ENCODE measurements around the gene GLP2R.

GLP2R gene

DNA sequence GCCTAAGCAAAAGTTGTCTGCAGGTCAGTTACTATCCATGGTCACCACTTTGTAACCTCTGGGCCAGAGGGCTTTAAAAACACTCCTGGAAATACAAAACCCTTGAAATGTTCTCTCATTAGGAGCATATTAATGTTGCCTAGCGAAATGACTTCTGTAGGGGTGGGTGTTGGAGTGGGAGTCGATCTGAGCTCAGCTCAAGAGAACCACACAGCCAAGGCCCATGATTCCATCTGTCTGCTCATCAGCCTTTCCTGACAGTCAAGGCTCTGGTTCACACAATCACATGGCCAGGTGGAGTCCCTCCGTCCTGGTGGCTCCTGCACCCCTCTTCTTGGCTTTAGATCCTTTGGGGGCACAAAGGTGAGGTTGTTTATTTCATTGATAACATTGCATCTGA lies 52.6 kb downstream of the GLP2R start:
- Histone ChIP-seq H3K9me3 (replicated peaks; ENCODE audit: insufficient read depth, low read length) (no peaks in the 10 kb centered on the region), H3K4me2 (ENCODE audit: low read depth, low read length) (no peak overlapping the region), H3K27me3 (replicated peaks; ENCODE audit: insufficient read depth, low read length) (peaks cover 21% of the 10 kb centered on the region), H3K4me3 (ENCODE audit: low read length) (no peak overlapping the region), H3K36me3 (replicated peaks; ENCODE audit: insufficient read depth, low read length) (no peaks in the 10 kb centered on the region), H3K9me2 (replicated peaks; ENCODE audit: insufficient read depth, low read length) (no peaks in the 10 kb centered on the region), H4K20me1 (ENCODE audit: insufficient read depth, low read length) (no peaks in the 10 kb centered on the region), H3K9ac (ENCODE audit: low read length) (no peak overlapping the region), H3K4me1 (ENCODE audit: low read length) (no peaks in the 10 kb centered on the region), H3F3A (ENCODE audit: insufficient read depth, low read length) (no peaks in the 10 kb centered on the region), H3K79me2 (ENCODE audit: low read length) (no peaks in the 10 kb centered on the region), H3K27ac (ENCODE audit: low read length) (no peak overlapping the region), H2AFZ (ENCODE audit: low read length) (no peak overlapping the region)
- TF ChIP-seq, protein P1, sequence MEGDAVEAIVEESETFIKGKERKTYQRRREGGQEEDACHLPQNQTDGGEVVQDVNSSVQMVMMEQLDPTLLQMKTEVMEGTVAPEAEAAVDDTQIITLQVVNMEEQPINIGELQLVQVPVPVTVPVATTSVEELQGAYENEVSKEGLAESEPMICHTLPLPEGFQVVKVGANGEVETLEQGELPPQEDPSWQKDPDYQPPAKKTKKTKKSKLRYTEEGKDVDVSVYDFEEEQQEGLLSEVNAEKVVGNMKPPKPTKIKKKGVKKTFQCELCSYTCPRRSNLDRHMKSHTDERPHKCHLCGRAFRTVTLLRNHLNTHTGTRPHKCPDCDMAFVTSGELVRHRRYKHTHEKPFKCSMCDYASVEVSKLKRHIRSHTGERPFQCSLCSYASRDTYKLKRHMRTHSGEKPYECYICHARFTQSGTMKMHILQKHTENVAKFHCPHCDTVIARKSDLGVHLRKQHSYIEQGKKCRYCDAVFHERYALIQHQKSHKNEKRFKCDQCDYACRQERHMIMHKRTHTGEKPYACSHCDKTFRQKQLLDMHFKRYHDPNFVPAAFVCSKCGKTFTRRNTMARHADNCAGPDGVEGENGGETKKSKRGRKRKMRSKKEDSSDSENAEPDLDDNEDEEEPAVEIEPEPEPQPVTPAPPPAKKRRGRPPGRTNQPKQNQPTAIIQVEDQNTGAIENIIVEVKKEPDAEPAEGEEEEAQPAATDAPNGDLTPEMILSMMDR (IDR thresholded peaks at IDR 0.05; ENCODE audit: low read length): no peak
- TF ChIP-seq EZH2phosphoT487 (IDR thresholded peaks at IDR 0.05; ENCODE audit: low read length) (no peak), EZH2 (optimal IDR thresholded peaks at IDR 0.05; ENCODE audit: low read depth, low read length) (no peak)
- DNase-seq: no peak

DNA sequence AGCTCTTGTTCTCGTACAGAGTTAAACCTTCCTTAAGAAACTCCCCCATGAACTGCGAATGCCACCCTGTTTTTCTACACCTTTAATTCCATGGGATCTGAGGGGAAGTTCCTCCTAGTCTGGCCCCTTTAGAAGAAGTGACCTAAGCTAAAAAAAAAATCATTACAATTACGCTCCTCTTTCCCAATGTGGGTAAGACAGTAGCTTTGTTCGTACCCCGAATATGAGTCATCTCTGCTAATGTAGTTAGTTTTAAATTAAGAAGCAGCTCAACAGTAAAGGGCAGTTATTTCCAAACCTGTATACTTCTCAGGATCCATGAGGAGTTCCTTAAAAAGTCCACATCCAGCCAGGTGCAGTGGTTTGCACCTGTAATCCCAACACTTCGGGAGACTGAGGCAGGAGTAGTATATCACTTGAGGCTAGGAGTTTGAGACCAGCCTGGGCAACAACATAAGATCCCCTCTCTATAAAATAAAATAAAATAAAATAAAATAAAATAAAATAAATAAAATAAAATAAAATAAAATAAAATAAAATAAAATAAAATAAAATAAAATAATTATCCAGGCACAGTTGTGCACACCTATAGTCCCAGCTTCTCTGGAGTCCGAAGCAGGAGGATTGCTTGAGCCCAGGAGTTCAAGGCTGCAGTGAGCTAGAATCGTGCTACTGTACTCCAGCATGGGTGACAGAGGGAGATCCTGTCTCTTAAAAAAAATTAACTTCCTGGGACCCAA lies 53.2 kb downstream of the GLP2R start:
- Histone ChIP-seq H3K9me3 (replicated peaks; ENCODE audit: insufficient read depth, low read length) (no peaks in the 10 kb centered on the region), H2AFZ (ENCODE audit: low read length) (no peak overlapping the region), H3K27ac (ENCODE audit: low read length) (no peak overlapping the region), H3K4me3 (ENCODE audit: low read length) (no peak overlapping the region), H3K36me3 (replicated peaks; ENCODE audit: insufficient read depth, low read length) (no peaks in the 10 kb centered on the region), H3K4me2 (ENCODE audit: low read depth, low read length) (no peak overlapping the region), H3K9me2 (replicated peaks; ENCODE audit: insufficient read depth, low read length) (no peaks in the 10 kb centered on the region), H3K4me1 (ENCODE audit: low read length) (no peaks in the 10 kb centered on the region), H3F3A (ENCODE audit: insufficient read depth, low read length) (no peaks in the 10 kb centered on the region), H3K9ac (ENCODE audit: low read length) (no peak overlapping the region), H3K27me3 (replicated peaks; ENCODE audit: insufficient read depth, low read length) (peaks cover 21% of the 10 kb centered on the region), H3K79me2 (ENCODE audit: low read length) (no peaks in the 10 kb centered on the region), H4K20me1 (ENCODE audit: insufficient read depth, low read length) (no peaks in the 10 kb centered on the region)
- no peak for TF ChIP-seq EZH2phosphoT487 (IDR thresholded peaks at IDR 0.05; ENCODE audit: low read length)
- TF ChIP-seq, protein P1 (IDR thresholded peaks at IDR 0.05; ENCODE audit: low read length): no peak
- no peak for TF ChIP-seq EZH2 (optimal IDR thresholded peaks at IDR 0.05; ENCODE audit: low read depth, low read length)
- no peak for DNase-seq

- H3F3A ChIP-seq (ENCODE audit: insufficient read depth, low read length): no peaks in the 10 kb centered on the region
- no peaks in the 10 kb centered on the region for H3K9me3 ChIP-seq (replicated peaks; ENCODE audit: insufficient read depth, low read length)
- no peak overlapping the region for H2AFZ ChIP-seq (ENCODE audit: low read length)
- H3K36me3 ChIP-seq (replicated peaks; ENCODE audit: insufficient read depth, low read length): no peaks in the 10 kb centered on the region
- no peaks in the 10 kb centered on the region for H3K9me2 ChIP-seq (replicated peaks; ENCODE audit: insufficient read depth, low read length)
- H3K9ac ChIP-seq (ENCODE audit: low read length): no peak overlapping the region
- DNase-seq: no peak
- no peak overlapping the region for H3K4me2 ChIP-seq (ENCODE audit: low read depth, low read length)
- H3K27me3 ChIP-seq (replicated peaks; ENCODE audit: insufficient read depth, low read length): peaks cover 21% of the 10 kb centered on the region
- H3K79me2 ChIP-seq (ENCODE audit: low read length): no peaks in the 10 kb centered on the region
- H4K20me1 ChIP-seq (ENCODE audit: insufficient read depth, low read length): no peaks in the 10 kb centered on the region
- no peak for TF ChIP-seq EZH2 (optimal IDR thresholded peaks at IDR 0.05; ENCODE audit: low read depth, low read length)
- TF ChIP-seq, protein P1 (IDR thresholded peaks at IDR 0.05; ENCODE audit: low read length): no peak
- no peak for TF ChIP-seq EZH2phosphoT487 (IDR thresholded peaks at IDR 0.05; ENCODE audit: low read length)
- no peaks in the 10 kb centered on the region for H3K4me1 ChIP-seq (ENCODE audit: low read length)
- H3K27ac ChIP-seq (ENCODE audit: low read length): no peak overlapping the region
- H3K4me3 ChIP-seq (ENCODE audit: low read length): no peak overlapping the region
Observed at GRCh38 chr17:9880582-9880999, 54.9 kb downstream of the GLP2R start.
